ENCODE measurements around the gene DGCR2. TPM values are rescaled to one million over a fixed set of nuclear protein-coding genes. Genes with fewer than 3 reads are reported as not detected.
"Not testable (repeated sequence)": the region's sequence is repeated elsewhere in the genome, so short reads cannot be mapped to it uniquely, and the experiment has no call there.

The DGCR2 gene
- total and polyA plus RNA-seq, 4 donors = 61.5 to 123 (median 94.6) TPM

DNA sequence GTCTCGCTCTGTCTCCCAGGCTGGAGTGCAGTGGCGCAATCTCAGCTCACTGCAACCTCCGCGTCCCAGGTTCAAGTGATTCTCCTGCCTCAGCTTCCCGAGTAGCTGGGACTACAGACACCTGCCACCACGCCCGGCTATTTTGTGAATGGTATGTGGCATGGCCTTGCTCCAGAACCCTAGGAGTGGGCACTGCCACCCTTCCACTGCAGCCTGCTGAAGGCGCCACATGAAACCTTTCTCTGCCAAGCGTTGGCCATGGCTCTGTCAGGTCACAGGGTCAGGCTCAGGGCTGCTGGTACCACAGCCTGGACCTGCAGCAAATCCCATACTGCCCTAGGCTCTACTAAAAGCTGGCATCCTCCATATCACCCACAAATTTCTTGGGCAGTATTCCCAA is 33.9 kb upstream of the DGCR2 start:
- WGBS (ENCODE audit: insufficient coverage) = 82% methylated on average over 9 of the region's 9 CpGs
- not testable (repeated sequence) for H3K27ac ChIP-seq (ENCODE audit: low read depth, low read length); DNase-seq (ENCODE audit: low read depth in 4 of 6, low spot score in 6 of 6); H3K36me3 ChIP-seq (ENCODE audit: control insufficient read depth, insufficient read depth, low read length); H3K9me3 ChIP-seq (ENCODE audit: control insufficient read depth, insufficient read depth, low read length); H3K4me1 ChIP-seq (ENCODE audit: control insufficient read depth, insufficient read depth, low read length); H3K4me3 ChIP-seq (ENCODE audit: low read depth, low read length)
- peaks cover 27% of the 10 kb centered on the region for H3K27me3 ChIP-seq (ENCODE audit: control insufficient read depth, insufficient read depth, low read length)

DNA sequence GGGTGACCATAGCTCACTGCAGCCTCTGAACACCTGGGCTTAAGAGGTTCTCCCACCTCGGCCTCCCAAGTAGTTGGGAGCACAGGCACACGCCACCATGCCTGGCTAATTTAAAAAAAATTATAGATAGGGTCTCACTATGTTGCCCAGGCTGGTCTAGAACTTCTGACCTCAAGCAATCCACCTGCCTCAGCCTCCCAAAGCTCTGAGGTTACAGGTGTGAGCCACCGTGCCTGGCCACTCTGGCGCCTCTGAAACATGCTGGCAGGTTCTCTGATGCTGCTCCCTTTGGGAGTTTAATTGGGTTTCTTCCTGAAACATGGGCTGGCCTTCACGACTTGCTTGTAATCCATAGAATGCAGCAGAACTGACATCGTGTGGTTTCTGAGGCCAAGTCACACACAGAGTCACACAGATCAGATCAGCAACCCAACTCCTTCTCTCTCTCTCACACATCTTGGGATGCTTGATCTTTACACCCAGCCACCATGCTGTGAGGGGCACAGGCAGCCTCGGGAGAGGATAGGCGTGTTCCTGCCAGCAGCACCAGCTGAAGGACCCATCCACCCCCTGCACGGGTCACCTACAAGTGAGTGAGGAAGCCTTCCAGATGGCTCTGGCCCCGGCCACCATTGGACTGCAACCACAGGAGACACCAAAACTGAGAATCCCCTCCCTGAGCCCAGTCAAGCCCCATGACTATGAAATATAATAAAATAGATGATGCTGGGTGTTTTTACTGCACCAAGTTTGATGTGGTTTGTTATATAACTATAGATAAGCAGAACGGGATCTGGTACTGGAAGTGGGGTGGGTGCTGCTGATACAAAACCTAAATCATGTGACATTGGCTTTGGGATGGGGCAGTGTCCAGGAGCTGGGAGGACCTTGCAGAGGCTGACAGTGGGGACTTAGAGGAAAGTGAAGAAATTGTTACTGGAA is 31.0 kb upstream of the DGCR2 start:
- no peaks in the 10 kb centered on the region for H3K36me3 ChIP-seq (ENCODE audit: control insufficient read depth, insufficient read depth, low read length)
- no peaks in the 10 kb centered on the region for H3K9me3 ChIP-seq (ENCODE audit: control insufficient read depth, insufficient read depth, low read length)
- DNase-seq (ENCODE audit: low read depth in 4 of 6, low spot score in 6 of 6) = no peak
- no peak overlapping the region for H3K4me3 ChIP-seq (ENCODE audit: low read depth, low read length)
- peaks cover 46% of the 10 kb centered on the region for H3K27me3 ChIP-seq (ENCODE audit: control insufficient read depth, insufficient read depth, low read length)
- WGBS (ENCODE audit: insufficient coverage) = 66% methylated on average over 8 of the region's 11 CpGs
- peaks cover 5% of the 10 kb centered on the region for H3K4me1 ChIP-seq (ENCODE audit: control insufficient read depth, insufficient read depth, low read length)
- no peak overlapping the region for H3K27ac ChIP-seq (ENCODE audit: low read depth, low read length)

DNA sequence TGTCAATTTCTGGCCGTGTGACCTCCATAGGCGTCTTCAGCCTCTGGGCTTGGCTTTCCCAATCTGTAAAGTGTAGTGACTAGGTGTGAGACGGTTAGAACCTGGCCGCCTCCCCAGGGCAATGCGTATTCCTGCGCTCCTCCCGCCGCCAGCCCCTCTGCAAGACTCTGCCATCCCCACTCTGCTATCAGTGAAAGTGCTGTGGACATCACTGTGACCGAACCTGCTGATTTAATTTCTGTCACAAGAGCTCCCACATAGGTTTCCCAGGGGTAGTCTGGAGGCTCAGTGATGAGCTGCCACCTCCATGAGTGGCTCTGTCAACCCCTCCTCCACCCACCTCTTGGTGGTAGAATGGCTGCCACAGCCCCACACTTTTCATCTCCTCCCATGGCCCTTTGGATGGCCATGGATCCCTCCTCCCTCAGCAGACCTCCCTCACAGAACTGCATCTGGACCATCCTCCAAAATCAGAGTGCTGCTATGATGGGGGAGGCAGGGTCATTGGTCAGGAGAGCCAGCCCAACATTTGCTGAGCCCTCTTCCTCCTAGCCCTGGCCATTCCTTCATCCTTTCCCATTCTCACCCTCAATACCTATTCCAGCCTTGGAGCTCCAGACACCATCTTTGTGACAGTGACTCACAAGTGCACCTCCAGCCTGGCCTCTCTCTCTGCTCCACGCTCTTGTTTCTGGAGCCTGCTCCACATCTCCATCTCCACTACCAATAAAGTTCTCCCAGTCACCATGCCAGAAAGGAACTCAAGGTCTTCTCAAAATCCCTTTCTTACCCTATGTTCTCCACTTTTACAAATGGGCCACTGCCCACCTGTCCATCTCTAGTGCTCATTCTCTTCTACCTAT is 29.3 kb upstream of the DGCR2 start:
- no peak for DNase-seq (ENCODE audit: low read depth in 4 of 6, low spot score in 6 of 6)
- Histone ChIP-seq H3K4me3 (ENCODE audit: low read depth, low read length) (no peak overlapping the region), H3K27ac (ENCODE audit: low read depth, low read length) (no peak overlapping the region), H3K36me3 (ENCODE audit: control insufficient read depth, insufficient read depth, low read length) (no peaks in the 10 kb centered on the region), H3K4me1 (ENCODE audit: control insufficient read depth, insufficient read depth, low read length) (peaks cover 5% of the 10 kb centered on the region), H3K27me3 (ENCODE audit: control insufficient read depth, insufficient read depth, low read length) (peaks cover 62% of the 10 kb centered on the region), H3K9me3 (ENCODE audit: control insufficient read depth, insufficient read depth, low read length) (no peaks in the 10 kb centered on the region)
- 51% methylated on average over 10 of the region's 10 CpGs for WGBS (ENCODE audit: insufficient coverage)

DNA sequence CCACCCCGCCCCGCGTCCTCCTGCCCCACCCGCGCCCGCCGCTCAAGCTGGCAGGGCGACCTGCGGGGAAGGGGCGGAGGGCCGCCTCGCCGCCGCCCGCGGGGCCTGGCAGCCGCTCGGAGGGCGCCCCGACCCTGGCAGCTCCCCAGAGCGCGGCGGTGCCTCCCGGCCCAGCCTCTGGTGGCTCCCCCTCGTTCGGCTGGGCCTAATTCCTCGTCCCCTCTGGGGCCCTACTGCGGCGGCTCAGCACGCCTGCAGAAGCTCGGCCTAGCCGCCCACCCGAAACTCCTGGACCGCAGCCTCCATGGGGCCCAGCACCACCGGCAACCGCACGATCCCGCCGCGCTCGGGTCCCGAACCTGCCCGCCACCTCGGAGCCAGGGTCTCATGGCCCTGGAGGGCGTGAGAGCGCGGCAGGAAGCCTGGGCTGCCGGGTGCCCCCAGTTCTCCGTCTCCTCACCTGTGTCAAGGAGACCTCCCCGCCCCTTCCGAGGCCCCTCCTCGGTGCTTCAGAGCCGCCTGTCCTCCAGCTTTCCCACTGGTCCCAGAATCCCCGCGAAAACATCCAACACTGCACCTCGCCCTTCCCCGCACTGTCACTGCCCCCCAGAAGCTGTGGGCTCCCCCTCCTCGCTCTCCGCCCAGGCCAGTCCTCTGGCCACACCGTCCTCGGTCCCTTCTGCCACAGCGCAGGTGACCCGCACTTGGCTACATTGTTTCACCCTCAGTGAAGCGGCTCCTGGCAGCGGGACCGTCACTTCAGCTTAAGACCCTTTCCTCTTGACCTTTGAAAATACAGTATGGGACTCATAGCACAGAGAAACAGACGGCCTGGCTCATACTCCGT is 28.5 kb upstream of the DGCR2 start:
- H3K36me3 ChIP-seq (ENCODE audit: control insufficient read depth, insufficient read depth, low read length) = no peaks in the 10 kb centered on the region
- no peaks in the 10 kb centered on the region for H3K9me3 ChIP-seq (ENCODE audit: control insufficient read depth, insufficient read depth, low read length)
- H3K4me3 ChIP-seq (ENCODE audit: low read depth, low read length) = no peak overlapping the region
- WGBS (ENCODE audit: insufficient coverage) = 5% methylated on average over 64 of the region's 68 CpGs
- H3K27me3 ChIP-seq (ENCODE audit: control insufficient read depth, insufficient read depth, low read length) = peaks cover 62% of the 10 kb centered on the region
- no peak overlapping the region for H3K27ac ChIP-seq (ENCODE audit: low read depth, low read length)
- H3K4me1 ChIP-seq (ENCODE audit: control insufficient read depth, insufficient read depth, low read length) = peaks cover 5% of the 10 kb centered on the region
- DNase-seq (ENCODE audit: low read depth in 4 of 6, low spot score in 6 of 6) = no peak

DNA sequence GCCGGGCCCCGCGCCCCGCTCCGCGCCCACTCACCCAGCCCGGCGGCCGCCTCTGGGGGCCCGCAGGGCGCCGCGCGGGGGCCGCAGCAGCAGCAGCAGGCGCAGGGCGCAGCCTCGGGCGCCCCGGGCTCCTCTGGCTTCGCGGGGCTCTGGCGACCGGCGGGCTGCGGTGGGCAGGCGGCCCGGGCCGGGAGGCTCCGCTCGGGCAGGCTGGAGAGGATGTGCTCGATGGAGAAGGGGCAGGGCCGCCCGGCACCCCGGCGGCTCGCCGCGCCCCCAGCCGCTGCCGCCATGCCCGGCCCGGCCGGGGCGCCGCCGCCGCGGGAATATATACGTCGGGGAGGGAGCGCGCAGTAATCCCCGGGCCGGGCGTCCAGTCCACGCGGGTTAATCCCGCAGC is 27.8 kb upstream of the DGCR2 start, which contains the start of gene GSC2:
Gene GSC2, minus strand, starts transcription at position 302 of the 400 bp plus-strand sequence. Its CDS starts 9 bp downstream, at position 293.
- peaks cover 59% of the 10 kb centered on the region for H3K27me3 ChIP-seq (ENCODE audit: control insufficient read depth, insufficient read depth, low read length)
- H3K4me1 ChIP-seq (ENCODE audit: control insufficient read depth, insufficient read depth, low read length) = peaks cover 5% of the 10 kb centered on the region
- H3K36me3 ChIP-seq (ENCODE audit: control insufficient read depth, insufficient read depth, low read length) = no peaks in the 10 kb centered on the region
- H3K27ac ChIP-seq (ENCODE audit: low read depth, low read length) = no peak within 1 kb of the TSS
- DNase-seq (ENCODE audit: low read depth in 4 of 6, low spot score in 6 of 6) = no peak
- no peak within 1 kb of the TSS for H3K4me3 ChIP-seq (ENCODE audit: low read depth, low read length)
- no peaks in the 10 kb centered on the region for H3K9me3 ChIP-seq (ENCODE audit: control insufficient read depth, insufficient read depth, low read length)
- WGBS (ENCODE audit: insufficient coverage) = under 1% methylated on average over 59 of the region's 59 CpGs

DNA sequence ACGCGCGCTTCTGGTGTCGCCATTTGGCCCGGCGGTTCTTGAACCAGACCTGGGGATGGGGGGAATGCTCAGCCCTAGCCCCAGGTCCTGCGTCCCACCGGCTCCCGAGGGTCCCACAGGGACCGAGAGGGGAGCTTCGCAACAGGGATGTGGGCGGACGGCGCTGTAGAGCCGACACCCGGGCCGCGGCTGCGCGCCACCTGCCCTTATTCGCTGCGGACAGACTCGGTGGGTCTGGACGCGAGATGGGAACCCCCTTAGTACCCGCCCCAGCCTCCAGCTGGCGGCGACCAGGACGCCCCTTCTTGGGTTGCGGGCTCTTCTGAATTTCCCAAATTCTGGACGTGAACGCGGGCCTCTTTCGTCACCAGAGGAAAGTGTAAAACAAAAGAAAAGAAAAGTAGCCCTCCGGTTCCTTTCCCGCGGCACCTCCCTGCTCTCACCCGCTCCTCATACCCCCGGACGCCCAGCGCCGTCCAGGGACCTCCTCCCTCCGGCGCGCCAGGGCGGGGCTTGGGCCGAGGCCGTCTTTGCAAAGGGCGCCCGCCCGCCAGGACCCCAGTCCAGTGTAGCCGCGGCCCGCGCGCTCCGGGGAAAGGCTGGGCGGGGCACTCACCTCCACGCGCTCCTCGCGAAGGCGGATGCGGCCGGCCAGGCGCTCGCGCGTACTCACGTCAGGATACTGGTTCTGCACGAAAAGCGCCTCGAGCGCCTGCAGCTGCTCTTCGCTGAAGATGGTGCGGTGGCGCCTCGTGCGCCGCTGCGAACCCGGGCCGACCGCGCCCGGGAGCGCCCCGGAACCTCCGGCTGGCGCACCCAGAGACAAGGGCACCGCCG is 27.1 kb upstream of the DGCR2 start:
- WGBS (ENCODE audit: insufficient coverage) = 1% methylated on average over 88 of the region's 92 CpGs
- Histone ChIP-seq H3K27ac (ENCODE audit: low read depth, low read length) (no peak overlapping the region), H3K36me3 (ENCODE audit: control insufficient read depth, insufficient read depth, low read length) (no peaks in the 10 kb centered on the region), H3K27me3 (ENCODE audit: control insufficient read depth, insufficient read depth, low read length) (peaks cover 57% of the 10 kb centered on the region), H3K9me3 (ENCODE audit: control insufficient read depth, insufficient read depth, low read length) (no peaks in the 10 kb centered on the region), H3K4me1 (ENCODE audit: control insufficient read depth, insufficient read depth, low read length) (peaks cover 5% of the 10 kb centered on the region), H3K4me3 (ENCODE audit: low read depth, low read length) (no peak overlapping the region)
- DNase-seq (ENCODE audit: low read depth in 4 of 6, low spot score in 6 of 6) = peak in 1 of 6 donors; percentile 42

DNA sequence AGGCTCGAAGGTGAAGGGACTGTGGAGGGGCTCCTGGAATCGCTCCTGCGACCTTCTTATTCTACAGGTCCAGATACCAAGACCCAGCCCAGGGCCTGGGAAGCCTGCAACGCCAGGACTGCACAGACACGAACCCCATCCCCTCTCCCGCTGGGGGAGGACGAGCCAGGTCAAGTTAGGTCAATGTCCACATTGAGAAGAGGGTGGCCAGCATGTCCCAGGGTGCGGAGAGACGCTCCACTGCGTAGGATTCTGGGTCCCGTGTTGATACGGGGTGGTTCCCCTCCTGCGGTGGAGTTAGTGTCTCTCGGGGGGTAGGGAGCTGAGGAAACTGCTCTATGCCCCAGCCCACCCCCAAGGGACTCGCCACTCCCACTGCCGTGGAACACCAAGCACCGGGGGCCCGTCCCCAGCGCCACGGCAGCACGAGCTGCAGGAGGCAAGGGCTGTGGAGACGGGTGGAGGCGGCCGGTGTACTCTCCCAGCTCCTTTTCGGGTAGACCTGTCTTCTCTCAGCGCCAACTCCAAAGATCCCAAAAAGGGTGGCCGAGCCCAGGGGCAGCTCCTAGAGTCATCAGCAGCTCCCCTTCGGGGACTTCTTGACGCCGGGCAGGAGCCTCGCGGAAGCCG is 26.3 kb upstream of the DGCR2 start:
- DNase-seq (ENCODE audit: low read depth in 4 of 6, low spot score in 6 of 6) = no peak
- H3K27me3 ChIP-seq (ENCODE audit: control insufficient read depth, insufficient read depth, low read length) = peaks cover 56% of the 10 kb centered on the region
- H3K4me1 ChIP-seq (ENCODE audit: control insufficient read depth, insufficient read depth, low read length) = peaks cover 12% of the 10 kb centered on the region
- no peaks in the 10 kb centered on the region for H3K9me3 ChIP-seq (ENCODE audit: control insufficient read depth, insufficient read depth, low read length)
- no peaks in the 10 kb centered on the region for H3K36me3 ChIP-seq (ENCODE audit: control insufficient read depth, insufficient read depth, low read length)
- H3K27ac ChIP-seq (ENCODE audit: low read depth, low read length) = no peak overlapping the region
- H3K4me3 ChIP-seq (ENCODE audit: low read depth, low read length) = no peak overlapping the region
- WGBS (ENCODE audit: insufficient coverage) = 43% methylated on average over 30 of the region's 33 CpGs

DNA sequence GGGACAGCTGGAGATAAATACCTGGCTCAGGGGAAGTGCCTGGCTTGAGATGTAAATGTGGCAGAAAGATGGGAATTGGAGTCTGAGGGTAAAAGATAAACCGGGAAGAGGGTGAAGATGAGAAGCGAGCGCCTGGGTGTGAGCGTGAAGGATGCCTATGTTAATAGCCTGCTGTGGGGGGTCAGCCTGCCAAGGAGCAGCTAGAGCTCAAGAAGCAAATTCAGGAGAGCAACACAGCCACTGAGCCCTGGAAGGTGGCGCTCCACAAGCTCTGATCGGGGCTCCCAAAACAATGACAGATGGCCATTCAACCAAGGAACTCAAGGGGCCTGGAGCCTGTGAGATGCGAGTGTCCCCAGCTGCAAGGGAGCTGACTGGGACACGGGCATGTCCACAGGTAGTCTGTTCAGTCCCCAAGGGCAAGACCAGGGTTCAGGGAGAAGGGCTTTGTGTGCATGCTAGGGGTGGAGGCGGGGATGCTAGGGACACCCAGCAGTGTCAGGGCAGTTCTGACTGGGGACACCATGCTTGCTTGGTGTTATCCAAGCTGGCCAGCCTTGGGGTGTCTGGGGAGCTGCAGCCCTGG is 25.1 kb upstream of the DGCR2 start:
- no peak for DNase-seq (ENCODE audit: low read depth in 4 of 6, low spot score in 6 of 6)
- no peaks in the 10 kb centered on the region for H3K9me3 ChIP-seq (ENCODE audit: control insufficient read depth, insufficient read depth, low read length)
- H3K27me3 ChIP-seq (ENCODE audit: control insufficient read depth, insufficient read depth, low read length) = peaks cover 50% of the 10 kb centered on the region
- 16% methylated on average over 9 of the region's 9 CpGs for WGBS (ENCODE audit: insufficient coverage)
- peaks cover 17% of the 10 kb centered on the region for H3K4me1 ChIP-seq (ENCODE audit: control insufficient read depth, insufficient read depth, low read length)
- no peak overlapping the region for H3K4me3 ChIP-seq (ENCODE audit: low read depth, low read length)
- peaks cover 5% of the 10 kb centered on the region for H3K36me3 ChIP-seq (ENCODE audit: control insufficient read depth, insufficient read depth, low read length)
- no peak overlapping the region for H3K27ac ChIP-seq (ENCODE audit: low read depth, low read length)
